Fibroblast of lung (primary cell): Measurements from ENCODE around the gene TUBG1.

Source experiments
- CTCF ChIP-seq, 2 donors: IDR thresholded peaks in 1 of 2; conservative IDR thresholded peaks in 1 of 2; 1 replicate in 1 of 2; 2 replicates in 1 of 2; pipeline ENCODE4 v1.5.1; 2011 to 2012; ENCODE audit warnings: low read length in 2 of 2, control low read depth in 1 of 2, inconsistent platforms in 1 of 2, low read depth in 1 of 2, mild to moderate bottlenecking in 1 of 2
- EZH2 ChIP-seq: IDR thresholded peaks from 2 replicates; pipeline ENCODE4 v1.5.1; 2012; ENCODE audit warnings: low read length, control low read depth, mild to moderate bottlenecking; ENCODE audit errors: missing control alignments

DNA sequence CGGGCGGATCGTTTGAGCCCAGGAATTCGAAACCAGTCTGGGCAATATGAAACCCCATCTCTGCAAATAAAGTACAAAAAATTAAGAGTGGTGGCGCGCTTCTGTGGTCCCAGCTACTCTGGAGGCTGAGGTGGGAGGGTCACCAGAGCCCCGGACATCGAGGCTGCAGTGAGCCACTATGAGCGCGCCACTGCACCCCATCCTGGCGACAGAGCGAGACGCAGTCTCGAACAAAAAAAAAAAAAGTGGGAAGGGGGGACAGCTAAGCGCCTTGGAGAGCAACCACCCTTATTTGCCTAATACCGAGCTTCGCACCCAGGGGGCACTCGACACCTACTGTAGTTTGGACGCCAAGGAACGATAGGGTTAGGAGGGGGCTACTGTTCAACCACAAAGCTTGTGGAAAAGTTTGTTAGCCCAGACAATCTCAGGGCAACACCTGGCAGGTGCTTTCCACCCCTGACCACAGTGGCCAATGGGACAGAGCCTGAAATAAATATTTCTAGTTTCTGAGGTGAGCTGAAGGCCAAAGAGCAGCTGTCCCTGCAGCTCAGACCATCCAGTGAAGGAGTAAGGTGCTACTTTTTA, 31.1 kb upstream of the TUBG1 start:
- peak; percentile 77 to 80 for TF ChIP-seq CTCF (conservative IDR thresholded peaks at IDR 0.05 in 1 of 2, IDR thresholded peaks at IDR 0.05 in 1 of 2; ENCODE audit: low read depth in 1 of 2, low read length in 2 of 2)
- no peak for TF ChIP-seq EZH2
